MCF 10A (cell line): Measurements from ENCODE around the gene ADAMTSL1. TPM values are rescaled to one million over a fixed set of nuclear protein-coding genes. Genes with fewer than 3 reads are reported as not detected.

Experiments used
- BruUV-seq: library from RNA; stranded (reverse); fragments of 400-500 nt; replicated peaks from 2 replicates; lab custom pipeline; 2021; lab: Mats Ljungman, UMichigan
- CTCF ChIA-PET: fragments of 300-600 bp; sonication (Branson Sonifier 250); formaldehyde crosslinking; extraction: SDS; loops from one replicate; lab custom pipeline; 2021; ENCODE audit warnings: antibody characterized with exemption, inconsistent platforms; lab: Yijun Ruan, JAX
- POLR2A ChIA-PET: fragments of 300-600, 350-650 bp; sonication (Branson Sonifier 250); formaldehyde crosslinking; extraction: SDS; loops from one replicate; lab custom pipeline; 2020; ENCODE audit warnings: antibody characterized with exemption, inconsistent platforms; lab: Yijun Ruan, JAX
- DNase-seq: peaks from one replicate; pipeline ENCODE4 v3.0.0-alpha.2; 2018; ENCODE audit not compliant: unreplicated experiment
- H3K27ac Mint-ChIP-seq: one replicate; pipeline ENCODE4 v1.8.0; 2022; ENCODE audit warnings: mild to moderate bottlenecking, low read depth, mixed read lengths; ENCODE audit not compliant: unreplicated experiment
- H3K27me3 Mint-ChIP-seq: one replicate; pipeline ENCODE4 v1.8.0; 2022; ENCODE audit warnings: mixed read lengths; ENCODE audit not compliant: insufficient read depth, unreplicated experiment
- H3K36me3 Mint-ChIP-seq: one replicate; pipeline ENCODE4 v1.8.0; 2022; ENCODE audit warnings: mild to moderate bottlenecking, moderate library complexity, mixed read lengths; ENCODE audit not compliant: insufficient read depth, unreplicated experiment
- H3K4me1 Mint-ChIP-seq: one replicate; pipeline ENCODE4 v1.8.0; 2022; ENCODE audit warnings: mixed read lengths; ENCODE audit not compliant: insufficient read depth, unreplicated experiment
- H3K4me3 Mint-ChIP-seq: one replicate; pipeline ENCODE4 v1.8.0; 2022; ENCODE audit warnings: mild to moderate bottlenecking, moderate library complexity, mixed read lengths; ENCODE audit not compliant: unreplicated experiment
- H3K9me3 Mint-ChIP-seq: one replicate; pipeline ENCODE4 v1.8.0; 2022; ENCODE audit warnings: mixed read lengths; ENCODE audit not compliant: unreplicated experiment
- intact Hi-C: fragments of 100-400 bp; cut with micrococcal nuclease; formaldehyde crosslinking; loops from 2 replicates; pipeline ENCODE4 v1.14.1; 2022
- total RNA-seq: library from RNA; stranded (reverse); gene quantifications from 2 replicates; pipeline ENCODE4 v1.2.3, GENCODE V29; 2022
- TF ChIP-seq, protein P1 (sequence below): fragments of 200-600 bp; IDR thresholded peaks from one replicate; pipeline ENCODE4 v1.8.0; 2022; ENCODE audit warnings: antibody characterized with exemption, mild to moderate bottlenecking; ENCODE audit not compliant: unreplicated experiment

ADAMTSL1 gene
- total RNA-seq, 1 experiment from 2014 or later = not detected

- H3K9me3 Mint-ChIP-seq = no peaks in the 10 kb centered on the region
- TF ChIP-seq, protein P1, sequence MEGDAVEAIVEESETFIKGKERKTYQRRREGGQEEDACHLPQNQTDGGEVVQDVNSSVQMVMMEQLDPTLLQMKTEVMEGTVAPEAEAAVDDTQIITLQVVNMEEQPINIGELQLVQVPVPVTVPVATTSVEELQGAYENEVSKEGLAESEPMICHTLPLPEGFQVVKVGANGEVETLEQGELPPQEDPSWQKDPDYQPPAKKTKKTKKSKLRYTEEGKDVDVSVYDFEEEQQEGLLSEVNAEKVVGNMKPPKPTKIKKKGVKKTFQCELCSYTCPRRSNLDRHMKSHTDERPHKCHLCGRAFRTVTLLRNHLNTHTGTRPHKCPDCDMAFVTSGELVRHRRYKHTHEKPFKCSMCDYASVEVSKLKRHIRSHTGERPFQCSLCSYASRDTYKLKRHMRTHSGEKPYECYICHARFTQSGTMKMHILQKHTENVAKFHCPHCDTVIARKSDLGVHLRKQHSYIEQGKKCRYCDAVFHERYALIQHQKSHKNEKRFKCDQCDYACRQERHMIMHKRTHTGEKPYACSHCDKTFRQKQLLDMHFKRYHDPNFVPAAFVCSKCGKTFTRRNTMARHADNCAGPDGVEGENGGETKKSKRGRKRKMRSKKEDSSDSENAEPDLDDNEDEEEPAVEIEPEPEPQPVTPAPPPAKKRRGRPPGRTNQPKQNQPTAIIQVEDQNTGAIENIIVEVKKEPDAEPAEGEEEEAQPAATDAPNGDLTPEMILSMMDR = no peak
- intact Hi-C loops = no loop called here
- H3K4me3 Mint-ChIP-seq = no peak overlapping the region
- H3K36me3 Mint-ChIP-seq = no peaks in the 10 kb centered on the region
- ChIA-PET CTCF (interaction anchor here (0.7 kb wide), 1 partner anchor 35 kb away, joined by 4 read pairs; no protein-coding TSS in a partner anchor), POLR2A (no interaction called here)
- DNase-seq = no peak
- H3K4me1 Mint-ChIP-seq = no peaks in the 10 kb centered on the region
- peaks cover 10% of the 10 kb centered on the region for H3K27me3 Mint-ChIP-seq
- BruUV-seq = no TSS peak
- H3K27ac Mint-ChIP-seq = no peak overlapping the region
Observed at GRCh38 chr9:18847576-18848275, 373.8 kb downstream of the ADAMTSL1 start.

DNA sequence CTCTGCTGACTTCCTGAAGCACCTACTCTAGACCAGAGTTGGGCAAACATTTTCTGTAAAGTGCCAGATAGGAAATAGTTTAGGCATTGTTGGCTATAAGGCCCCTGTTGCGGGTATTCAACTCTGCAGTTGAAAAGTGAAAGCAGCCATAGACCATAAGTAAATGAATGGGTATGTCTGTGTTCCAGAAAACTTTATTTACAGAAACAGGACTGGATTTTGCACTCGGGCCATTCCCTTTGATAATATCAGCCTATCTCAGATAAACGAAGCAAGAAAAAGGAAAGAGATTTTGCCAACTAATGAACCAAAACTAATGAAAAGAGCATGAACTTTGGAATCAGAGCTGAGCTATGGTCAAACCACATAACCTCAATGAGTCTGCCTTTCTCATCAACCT is 374.7 kb downstream of the ADAMTSL1 start:
- Mint-ChIP-seq H3K27me3 (peaks cover under 1% of the 10 kb centered on the region), H3K27ac (no peak overlapping the region), H3K4me3 (no peak overlapping the region), H3K9me3 (no peaks in the 10 kb centered on the region), H3K36me3 (no peaks in the 10 kb centered on the region), H3K4me1 (no peaks in the 10 kb centered on the region)
- POLR2A ChIA-PET = no interaction called here
- DNase-seq = no peak
- CTCF ChIA-PET = no interaction called here
- intact Hi-C loops = no loop called here
- TF ChIP-seq, protein P1 = no peak
- no TSS peak for BruUV-seq

GRCh38 chr9:18849270-18849669 is 375.3 kb downstream of the ADAMTSL1 start:
- Mint-ChIP-seq H3K9me3 (no peaks in the 10 kb centered on the region), H3K4me1 (no peaks in the 10 kb centered on the region), H3K4me3 (no peak overlapping the region), H3K27me3 (no peaks in the 10 kb centered on the region), H3K27ac (no peak overlapping the region), H3K36me3 (no peaks in the 10 kb centered on the region)
- BruUV-seq = no TSS peak
- no peak for DNase-seq
- intact Hi-C loops = no loop called here
- TF ChIP-seq, protein P1 = no peak
- CTCF ChIA-PET = no interaction called here
- POLR2A ChIA-PET = no interaction called here

DNA sequence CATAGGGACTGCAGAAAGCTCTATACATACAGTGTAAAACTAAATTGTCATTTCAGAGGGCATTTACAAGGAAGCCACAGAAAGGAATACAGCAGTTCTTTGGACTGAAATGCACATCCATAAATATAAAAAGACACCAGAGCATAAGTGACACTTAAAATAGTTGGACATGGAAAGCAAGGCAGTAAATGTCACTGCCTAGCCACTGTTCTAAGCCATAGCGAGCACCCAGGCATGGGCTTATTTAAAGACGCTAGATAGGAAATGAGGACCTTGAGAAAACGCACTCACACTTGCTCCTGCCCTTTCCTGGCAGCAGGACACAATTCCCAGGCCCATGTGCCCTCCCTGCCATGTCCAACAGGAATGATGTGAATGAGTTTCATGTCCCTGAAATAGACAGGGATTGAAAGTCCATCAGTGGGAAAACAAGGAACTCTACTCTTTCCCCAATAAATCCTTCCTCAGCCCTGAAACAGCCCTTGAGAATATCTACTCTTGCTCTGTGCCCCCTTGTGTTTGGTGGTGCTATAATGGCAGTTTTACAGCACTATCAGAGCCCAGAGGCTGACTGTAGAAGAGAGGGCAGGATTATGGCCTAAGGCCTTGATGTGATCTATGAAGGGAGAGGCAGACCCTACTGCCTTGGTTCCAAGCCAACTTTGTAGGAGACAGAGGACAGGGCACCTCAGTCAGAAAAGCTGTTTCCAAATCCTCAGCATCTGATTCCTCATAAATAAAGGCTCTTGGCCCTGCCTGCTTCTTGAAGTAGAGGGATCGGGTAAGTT is 376.1 kb downstream of the ADAMTSL1 start:
- CTCF ChIA-PET = no interaction called here
- no peaks in the 10 kb centered on the region for H3K36me3 Mint-ChIP-seq
- TF ChIP-seq, protein P1 = no peak
- no peak overlapping the region for H3K4me3 Mint-ChIP-seq
- POLR2A ChIA-PET = no interaction called here
- H3K27me3 Mint-ChIP-seq = no peaks in the 10 kb centered on the region
- intact Hi-C loops = no loop called here
- H3K9me3 Mint-ChIP-seq = no peaks in the 10 kb centered on the region
- H3K4me1 Mint-ChIP-seq = no peaks in the 10 kb centered on the region
- no peak for DNase-seq
- no TSS peak for BruUV-seq
- H3K27ac Mint-ChIP-seq = no peak overlapping the region
